GM19025 (cell line): Measurements from ENCODE around the gene MYO10.

ENCODE experiments used
- ATAC-seq: cut with Tn5 transposase; IDR thresholded peaks from one replicate; pipeline ENCODE4 v1.9.1; 2021; ENCODE audit warnings: mild to moderate bottlenecking, low read depth, moderate library complexity; ENCODE audit not compliant: unreplicated experiment

MYO10 gene

GRCh38 chr5:16918891-16919671 lies 17.0 kb downstream of the MYO10 start:
- ATAC-seq = no peak

GRCh38 chr5:16918156-16918555 lies 17.9 kb downstream of the MYO10 start:
- ATAC-seq = no peak

- no peak for ATAC-seq
These were observed 19.7 kb downstream of the MYO10 start for GRCh38 chr5:16916262-16916878.

- no peak for ATAC-seq
These were observed 21.5 kb downstream of the MYO10 start for GRCh38 chr5:16914584-16914983.

- ATAC-seq = no peak
These were observed 22.0 kb downstream of the MYO10 start for GRCh38 chr5:16914108-16914435.

- no peak for ATAC-seq
These were observed 22.6 kb downstream of the MYO10 start for GRCh38 chr5:16913187-16914107.

GRCh38 chr5:16912080-16912479 lies 24.0 kb downstream of the MYO10 start:
- no peak for ATAC-seq

GRCh38 chr5:16909464-16909863 lies 26.6 kb downstream of the MYO10 start:
- ATAC-seq = no peak

- no peak for ATAC-seq
These were observed 28.8 kb downstream of the MYO10 start for GRCh38 chr5:16907270-16907669.

- no peak for ATAC-seq
These were observed 29.8 kb downstream of the MYO10 start for GRCh38 chr5:16906255-16906654.

- no peak for ATAC-seq
These were observed 32.4 kb downstream of the MYO10 start for GRCh38 chr5:16903480-16904300.

- ATAC-seq = no peak
These were observed 33.2 kb downstream of the MYO10 start for GRCh38 chr5:16902846-16903245.

GRCh38 chr5:16901021-16901644 lies 35.0 kb downstream of the MYO10 start:
- ATAC-seq = no peak

GRCh38 chr5:16899171-16899570 lies 36.9 kb downstream of the MYO10 start:
- ATAC-seq = no peak

- no peak for ATAC-seq
These were observed 38.3 kb downstream of the MYO10 start for GRCh38 chr5:16897800-16898199.

- no peak for ATAC-seq
These were observed 38.8 kb downstream of the MYO10 start for GRCh38 chr5:16897284-16897704.

- no peak for ATAC-seq
These were observed 39.3 kb downstream of the MYO10 start for GRCh38 chr5:16896767-16897166.

GRCh38 chr5:16894236-16895057 lies 41.6 kb downstream of the MYO10 start:
- ATAC-seq = no peak

- no peak for ATAC-seq
These were observed 45.1 kb downstream of the MYO10 start for GRCh38 chr5:16891033-16891432.
